ENCODE measurements around the gene NR1H2. TPM values are rescaled to one million over a fixed set of nuclear protein-coding genes. Genes with fewer than 3 reads are reported as not detected.

The NR1H2 gene
- total and polyA plus RNA-seq, 4 donors, result 30.4 to 58.1 (median 33.7) TPM

DNA sequence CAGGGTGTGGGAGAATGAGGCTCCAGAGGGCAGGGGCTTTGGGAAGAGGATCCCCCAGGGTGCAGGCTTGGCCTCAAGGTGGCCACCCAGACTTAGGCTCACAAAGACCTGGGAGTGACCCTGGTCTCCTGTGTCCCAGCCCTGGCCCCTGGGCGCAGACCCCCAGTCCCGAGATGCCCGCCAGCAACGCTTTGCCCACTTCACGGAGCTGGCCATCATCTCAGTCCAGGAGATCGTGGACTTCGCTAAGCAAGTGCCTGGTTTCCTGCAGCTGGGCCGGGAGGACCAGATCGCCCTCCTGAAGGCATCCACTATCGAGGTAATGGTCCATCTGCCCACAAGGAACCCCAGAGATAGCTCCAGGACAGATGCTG is 2.6 kb downstream of the NR1H2 start (continued):
- no peak for TF ChIP-seq FOXA2 (IDR thresholded peaks at IDR 0.05)
- no peak for TF ChIP-seq HNF4G (IDR thresholded peaks at IDR 0.05)
- TF ChIP-seq HNF4A (conservative IDR thresholded peaks at IDR 0.05), result no peak
- TF ChIP-seq, protein P1, sequence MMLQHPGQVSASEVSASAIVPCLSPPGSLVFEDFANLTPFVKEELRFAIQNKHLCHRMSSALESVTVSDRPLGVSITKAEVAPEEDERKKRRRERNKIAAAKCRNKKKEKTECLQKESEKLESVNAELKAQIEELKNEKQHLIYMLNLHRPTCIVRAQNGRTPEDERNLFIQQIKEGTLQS (IDR thresholded peaks at IDR 0.05), result no peak

DNA sequence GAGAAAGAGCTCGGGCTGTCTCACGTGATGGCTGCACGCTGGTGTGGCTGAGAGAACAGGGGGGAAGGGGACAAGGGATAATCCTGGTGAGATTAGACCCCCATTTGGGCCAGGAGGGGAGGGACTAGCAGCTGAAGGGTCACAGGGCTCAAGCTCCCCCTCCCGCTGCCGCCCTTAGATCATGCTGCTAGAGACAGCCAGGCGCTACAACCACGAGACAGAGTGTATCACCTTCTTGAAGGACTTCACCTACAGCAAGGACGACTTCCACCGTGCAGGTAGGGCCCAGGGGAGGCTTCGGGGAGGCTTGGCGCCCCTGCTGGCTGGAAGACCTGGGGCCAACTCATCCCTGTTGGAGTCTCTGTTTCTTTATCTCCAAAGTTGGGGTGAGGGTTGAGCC is 3.3 kb downstream of the NR1H2 start:
- TF ChIP-seq, protein P2, sequence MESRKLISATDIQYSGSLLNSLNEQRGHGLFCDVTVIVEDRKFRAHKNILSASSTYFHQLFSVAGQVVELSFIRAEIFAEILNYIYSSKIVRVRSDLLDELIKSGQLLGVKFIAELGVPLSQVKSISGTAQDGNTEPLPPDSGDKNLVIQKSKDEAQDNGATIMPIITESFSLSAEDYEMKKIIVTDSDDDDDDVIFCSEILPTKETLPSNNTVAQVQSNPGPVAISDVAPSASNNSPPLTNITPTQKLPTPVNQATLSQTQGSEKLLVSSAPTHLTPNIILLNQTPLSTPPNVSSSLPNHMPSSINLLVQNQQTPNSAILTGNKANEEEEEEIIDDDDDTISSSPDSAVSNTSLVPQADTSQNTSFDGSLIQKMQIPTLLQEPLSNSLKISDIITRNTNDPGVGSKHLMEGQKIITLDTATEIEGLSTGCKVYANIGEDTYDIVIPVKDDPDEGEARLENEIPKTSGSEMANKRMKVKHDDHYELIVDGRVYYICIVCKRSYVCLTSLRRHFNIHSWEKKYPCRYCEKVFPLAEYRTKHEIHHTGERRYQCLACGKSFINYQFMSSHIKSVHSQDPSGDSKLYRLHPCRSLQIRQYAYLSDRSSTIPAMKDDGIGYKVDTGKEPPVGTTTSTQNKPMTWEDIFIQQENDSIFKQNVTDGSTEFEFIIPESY (IDR thresholded peaks at IDR 0.05), result no peak
- peaks cover 15 to 49% (median 26%) of the 10 kb centered on the region in 4 donors for H3K36me3 ChIP-seq (ENCODE audit: control insufficient read depth in 4 of 4, insufficient read depth in 3 of 4, low read depth in 1 of 4, low read length in 3 of 4)

DNA sequence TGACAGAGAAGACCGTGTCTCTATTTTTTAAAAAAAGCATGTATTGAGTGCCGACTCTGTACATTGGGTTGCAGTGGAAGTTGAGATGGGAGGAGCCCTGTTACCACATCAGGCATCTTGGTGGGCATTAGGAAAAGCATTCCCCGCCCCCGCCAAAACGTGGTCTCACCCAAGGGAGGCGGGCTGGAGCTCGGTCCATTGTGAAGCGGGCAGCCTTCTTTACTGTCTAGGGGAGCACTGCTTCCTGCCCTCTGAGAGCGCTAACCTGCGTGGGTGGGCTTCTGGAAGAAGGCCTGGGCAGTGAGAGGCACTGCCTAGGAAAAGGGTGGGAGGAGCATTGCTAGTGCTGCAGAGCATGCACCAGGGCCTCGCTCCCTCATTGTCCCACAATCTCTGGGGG is 3.9 kb downstream of the NR1H2 start:
- Histone ChIP-seq H3K4me3 (ENCODE audit: low read depth in 1 of 3, low read length in 3 of 3) (no peak overlapping the region), H3K36me3 (ENCODE audit: control insufficient read depth in 4 of 4, insufficient read depth in 3 of 4, low read depth in 1 of 4, low read length in 3 of 4) (peaks cover 15 to 49% (median 26%) of the 10 kb centered on the region in 4 donors), H3K9ac (ENCODE audit: low read depth in 1 of 2, low read length in 2 of 2) (no peak overlapping the region), H3K9me3 (ENCODE audit: control insufficient read depth in 4 of 4, low read length in 3 of 4) (no peaks in the 10 kb centered on the region), H3K4me1 (ENCODE audit: control insufficient read depth in 4 of 4, insufficient read depth in 4 of 4, low read length in 3 of 4) (peaks cover 0 to 10% (median 10%) of the 10 kb centered on the region in 4 donors), H3K27ac (ENCODE audit: low read depth in 1 of 2, low read length in 2 of 2) (no peak overlapping the region), H3K27me3 (ENCODE audit: control insufficient read depth in 4 of 4, insufficient read depth in 4 of 4, low read length in 3 of 4) (no peaks in the 10 kb centered on the region)
- WGBS, result 90% methylated on average over 11 of the region's 11 CpGs
- TF ChIP-seq YY1 (IDR thresholded peaks at IDR 0.05), result no peak
- TF ChIP-seq FOXA1 (IDR thresholded peaks at IDR 0.05), result no peak
- TF ChIP-seq, protein P3, sequence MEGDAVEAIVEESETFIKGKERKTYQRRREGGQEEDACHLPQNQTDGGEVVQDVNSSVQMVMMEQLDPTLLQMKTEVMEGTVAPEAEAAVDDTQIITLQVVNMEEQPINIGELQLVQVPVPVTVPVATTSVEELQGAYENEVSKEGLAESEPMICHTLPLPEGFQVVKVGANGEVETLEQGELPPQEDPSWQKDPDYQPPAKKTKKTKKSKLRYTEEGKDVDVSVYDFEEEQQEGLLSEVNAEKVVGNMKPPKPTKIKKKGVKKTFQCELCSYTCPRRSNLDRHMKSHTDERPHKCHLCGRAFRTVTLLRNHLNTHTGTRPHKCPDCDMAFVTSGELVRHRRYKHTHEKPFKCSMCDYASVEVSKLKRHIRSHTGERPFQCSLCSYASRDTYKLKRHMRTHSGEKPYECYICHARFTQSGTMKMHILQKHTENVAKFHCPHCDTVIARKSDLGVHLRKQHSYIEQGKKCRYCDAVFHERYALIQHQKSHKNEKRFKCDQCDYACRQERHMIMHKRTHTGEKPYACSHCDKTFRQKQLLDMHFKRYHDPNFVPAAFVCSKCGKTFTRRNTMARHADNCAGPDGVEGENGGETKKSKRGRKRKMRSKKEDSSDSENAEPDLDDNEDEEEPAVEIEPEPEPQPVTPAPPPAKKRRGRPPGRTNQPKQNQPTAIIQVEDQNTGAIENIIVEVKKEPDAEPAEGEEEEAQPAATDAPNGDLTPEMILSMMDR (IDR thresholded peaks at IDR 0.05; ENCODE audit: low read depth, low read length, missing input control), result no peak
- TF ChIP-seq HNF4G (IDR thresholded peaks at IDR 0.05), result no peak
- no peak for TF ChIP-seq EGR1 (IDR thresholded peaks at IDR 0.05; ENCODE audit: low read depth in 2 of 2)
- no peak for TF ChIP-seq FOXA2 (IDR thresholded peaks at IDR 0.05)
- TF ChIP-seq, protein P1 (IDR thresholded peaks at IDR 0.05), result no peak
- no peak for TF ChIP-seq NR2F2 (IDR thresholded peaks at IDR 0.05)
- no peak for TF ChIP-seq TAF1 (conservative IDR thresholded peaks at IDR 0.05)
- TF ChIP-seq SP1 (IDR thresholded peaks at IDR 0.05), result no peak
- no peak for TF ChIP-seq REST (IDR thresholded peaks at IDR 0.05)
- TF ChIP-seq RAD21 (IDR thresholded peaks at IDR 0.05), result no peak
- TF ChIP-seq, protein P4, sequence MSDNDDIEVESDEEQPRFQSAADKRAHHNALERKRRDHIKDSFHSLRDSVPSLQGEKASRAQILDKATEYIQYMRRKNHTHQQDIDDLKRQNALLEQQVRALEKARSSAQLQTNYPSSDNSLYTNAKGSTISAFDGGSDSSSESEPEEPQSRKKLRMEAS (IDR thresholded peaks at IDR 0.05), result no peak
- no peak for TF ChIP-seq HNF4A (conservative IDR thresholded peaks at IDR 0.05)
- no peak for DNase-seq (ENCODE audit: low spot score)

More for the DNA sequence above, 3.3 kb downstream of the NR1H2 start:
- H3K9me3 ChIP-seq (ENCODE audit: control insufficient read depth in 4 of 4, low read length in 3 of 4), result no peaks in the 10 kb centered on the region
- peaks cover 0 to 5% (median 4%) of the 10 kb centered on the region in 4 donors for H3K4me1 ChIP-seq (ENCODE audit: control insufficient read depth in 4 of 4, insufficient read depth in 4 of 4, low read length in 3 of 4)
- H3K27me3 ChIP-seq (ENCODE audit: control insufficient read depth in 4 of 4, insufficient read depth in 4 of 4, low read length in 3 of 4), result no peaks in the 10 kb centered on the region
- H3K27ac ChIP-seq (ENCODE audit: low read depth in 1 of 2, low read length in 2 of 2), result no peak overlapping the region
- H3K9ac ChIP-seq (ENCODE audit: low read depth in 1 of 2, low read length in 2 of 2), result no peak overlapping the region
- H3K4me3 ChIP-seq (ENCODE audit: low read depth in 1 of 3, low read length in 3 of 3), result no peak overlapping the region
- 97% methylated on average over 11 of the region's 11 CpGs for WGBS
- DNase-seq (ENCODE audit: low spot score), result no peak
